Osteoblast (primary cell): ENCODE measurements around the gene UBIAD1. TPM values are rescaled to one million over a fixed set of nuclear protein-coding genes. Genes with fewer than 3 reads are reported as not detected.

ENCODE experiments used
- DNase-seq: peaks from one replicate; pipeline ENCODE4 v3.0.0; 2011; ENCODE audit warnings: low spot score, mixed read lengths; ENCODE audit not compliant: insufficient read length; ENCODE audit errors: missing footprints
- H2AFZ ChIP-seq: 2 replicates; pipeline ENCODE4 v1.6.0; 2011; ENCODE audit warnings: mild to moderate bottlenecking, low read length
- H3K27ac ChIP-seq: 2 replicates; pipeline ENCODE4 v1.5.1; 2011; ENCODE audit warnings: mild to moderate bottlenecking, low read depth, low read length, moderate library complexity
- H3K27me3 ChIP-seq: 2 replicates; pipeline ENCODE4 v1.6.0; 2012; ENCODE audit warnings: mild to moderate bottlenecking, control low read depth, inconsistent platforms, low read length, moderate library complexity; ENCODE audit not compliant: insufficient read depth
- H3K36me3 ChIP-seq: 2 replicates; pipeline ENCODE4 v1.5.1; 2011; ENCODE audit warnings: mild to moderate bottlenecking, low read length, control low read depth, moderate library complexity; ENCODE audit not compliant: insufficient read depth
- H3K4me1 ChIP-seq: 2 replicates; pipeline ENCODE4 v1.5.1; 2011; ENCODE audit warnings: mild to moderate bottlenecking, low read length, control low read depth, moderate library complexity; ENCODE audit not compliant: insufficient read depth
- H3K4me2 ChIP-seq: 2 replicates; pipeline ENCODE4 v1.6.0; 2011; ENCODE audit warnings: mild to moderate bottlenecking, low read length; ENCODE audit not compliant: insufficient read depth
- H3K4me3 ChIP-seq: fragments of 200-600 bp; sonication (generic); 3 replicates; pipeline ENCODE4 v1.5.1; 2012; ENCODE audit warnings: mild to moderate bottlenecking, low read length, inconsistent platforms; ENCODE audit not compliant: insufficient read depth
- H3K79me2 ChIP-seq: 2 replicates; pipeline ENCODE4 v1.6.0; 2012; ENCODE audit warnings: mild to moderate bottlenecking, low read length, control low read depth, inconsistent platforms; ENCODE audit not compliant: insufficient read depth
- H3K9me3 ChIP-seq: 2 replicates; pipeline ENCODE4 v1.5.1; 2011; ENCODE audit warnings: low read depth, low read length, control low read depth
- H4K20me1 ChIP-seq: 2 replicates; pipeline ENCODE4 v1.6.0; 2012; ENCODE audit warnings: mild to moderate bottlenecking, low read length, control low read depth; ENCODE audit not compliant: insufficient read depth
- CTCF ChIP-seq: IDR thresholded peaks from 2 replicates; pipeline ENCODE4 v1.5.1; 2011; ENCODE audit warnings: mild to moderate bottlenecking, low read depth, low read length, moderate library complexity; ENCODE audit errors: extremely low read depth
- total RNA-seq: library from RNA; depleted of rRNA; stranded (reverse); fragments of >200 nt; gene quantifications from 2 replicates; pipeline ENCODE4 v1.2.3, GENCODE V29; 2012

The UBIAD1 gene
- total RNA-seq, 1 donor: 10.5 TPM

- Histone ChIP-seq H3K4me1 (peaks cover 19% of the 10 kb centered on the region), H2AFZ (no peak overlapping the region), H3K36me3 (peaks cover 6% of the 10 kb centered on the region), H3K4me2 (no peak overlapping the region), H3K4me3 (no peak overlapping the region), H3K27me3 (no peaks in the 10 kb centered on the region), H3K9me3 (no peaks in the 10 kb centered on the region), H3K27ac (no peak overlapping the region), H3K79me2 (no peaks in the 10 kb centered on the region), H4K20me1 (peaks cover 43% of the 10 kb centered on the region)
- TF ChIP-seq CTCF: no peak
- peak; percentile 74 for DNase-seq
Observed at GRCh38 chr1:11286735-11287410, 13.9 kb downstream of the UBIAD1 start.

GRCh38 chr1:11289064-11289463, 16.1 kb downstream of the UBIAD1 start:
- no peak overlapping the region for H3K4me2 ChIP-seq
- no peak overlapping the region for H2AFZ ChIP-seq
- H4K20me1 ChIP-seq: peaks cover 41% of the 10 kb centered on the region
- no peak overlapping the region for H3K27ac ChIP-seq
- H3K79me2 ChIP-seq: no peaks in the 10 kb centered on the region
- peaks cover 14% of the 10 kb centered on the region for H3K4me1 ChIP-seq
- H3K4me3 ChIP-seq: no peak overlapping the region
- H3K9me3 ChIP-seq: no peaks in the 10 kb centered on the region
- no peak for DNase-seq
- no peaks in the 10 kb centered on the region for H3K27me3 ChIP-seq
- TF ChIP-seq CTCF: no peak
- peaks cover 6% of the 10 kb centered on the region for H3K36me3 ChIP-seq

- H3K79me2 ChIP-seq: no peaks in the 10 kb centered on the region
- H3K9me3 ChIP-seq: no peaks in the 10 kb centered on the region
- H3K27ac ChIP-seq: no peak overlapping the region
- no peak overlapping the region for H2AFZ ChIP-seq
- no peak for TF ChIP-seq CTCF
- H3K36me3 ChIP-seq: no peaks in the 10 kb centered on the region
- H3K4me3 ChIP-seq: no peak overlapping the region
- H3K4me1 ChIP-seq: peaks cover 14% of the 10 kb centered on the region
- no peak overlapping the region for H3K4me2 ChIP-seq
- no peak for DNase-seq
- H3K27me3 ChIP-seq: no peaks in the 10 kb centered on the region
- H4K20me1 ChIP-seq: peaks cover 28% of the 10 kb centered on the region
Observed at GRCh38 chr1:11291049-11291448, 18.1 kb downstream of the UBIAD1 start.

- DNase-seq: peak; percentile 45
- no peaks in the 10 kb centered on the region for H3K79me2 ChIP-seq
- H3K36me3 ChIP-seq: no peaks in the 10 kb centered on the region
- no peak overlapping the region for H3K4me3 ChIP-seq
- no peak overlapping the region for H2AFZ ChIP-seq
- peaks cover 15% of the 10 kb centered on the region for H4K20me1 ChIP-seq
- no peak overlapping the region for H3K27ac ChIP-seq
- H3K4me2 ChIP-seq: no peak overlapping the region
- no peaks in the 10 kb centered on the region for H3K9me3 ChIP-seq
- no peaks in the 10 kb centered on the region for H3K27me3 ChIP-seq
- H3K4me1 ChIP-seq: no peaks in the 10 kb centered on the region
- TF ChIP-seq CTCF: no peak
Observed at GRCh38 chr1:11293856-11294255, 20.9 kb downstream of the UBIAD1 start.
